ENCODE data around the gene ABCF3.

DNA sequence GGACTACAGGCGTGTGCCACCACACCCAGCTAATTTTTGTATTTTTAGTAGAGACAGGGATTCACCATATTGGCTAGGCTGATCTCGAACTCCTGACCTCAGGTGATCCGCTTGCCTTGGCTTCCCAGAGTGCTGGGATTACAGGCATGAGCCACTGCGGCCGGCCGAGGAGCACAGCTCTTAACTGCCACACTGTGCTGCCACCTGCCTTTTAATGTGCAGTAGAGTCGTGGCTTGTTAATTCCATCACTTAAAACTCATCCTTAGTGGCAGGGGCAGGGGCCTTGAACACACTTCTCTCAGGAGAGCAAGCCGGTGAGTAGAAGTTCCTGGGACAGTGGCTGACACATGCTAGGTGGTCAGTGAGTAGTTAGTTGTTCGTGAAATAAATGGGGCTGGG, 12.5 kb downstream of the ABCF3 start:
- no peak for TF ChIP-seq CTCF (IDR thresholded peaks at IDR 0.05)
- no peak for TF ChIP-seq POLR2AphosphoS5 (IDR thresholded peaks at IDR 0.05)
- TF ChIP-seq POLR2A (IDR thresholded peaks at IDR 0.05): no peak
- no peak for TF ChIP-seq EP300 (IDR thresholded peaks at IDR 0.05)

All from gastroesophageal sphincter (tissue), 3 donors.